Measurements from ENCODE around the gene WDR1. TPM values are rescaled to one million over a fixed set of nuclear protein-coding genes. Genes with fewer than 3 reads are reported as not detected.

WDR1 gene
- polyA plus RNA-seq, 1 donor, result 164 TPM

DNA sequence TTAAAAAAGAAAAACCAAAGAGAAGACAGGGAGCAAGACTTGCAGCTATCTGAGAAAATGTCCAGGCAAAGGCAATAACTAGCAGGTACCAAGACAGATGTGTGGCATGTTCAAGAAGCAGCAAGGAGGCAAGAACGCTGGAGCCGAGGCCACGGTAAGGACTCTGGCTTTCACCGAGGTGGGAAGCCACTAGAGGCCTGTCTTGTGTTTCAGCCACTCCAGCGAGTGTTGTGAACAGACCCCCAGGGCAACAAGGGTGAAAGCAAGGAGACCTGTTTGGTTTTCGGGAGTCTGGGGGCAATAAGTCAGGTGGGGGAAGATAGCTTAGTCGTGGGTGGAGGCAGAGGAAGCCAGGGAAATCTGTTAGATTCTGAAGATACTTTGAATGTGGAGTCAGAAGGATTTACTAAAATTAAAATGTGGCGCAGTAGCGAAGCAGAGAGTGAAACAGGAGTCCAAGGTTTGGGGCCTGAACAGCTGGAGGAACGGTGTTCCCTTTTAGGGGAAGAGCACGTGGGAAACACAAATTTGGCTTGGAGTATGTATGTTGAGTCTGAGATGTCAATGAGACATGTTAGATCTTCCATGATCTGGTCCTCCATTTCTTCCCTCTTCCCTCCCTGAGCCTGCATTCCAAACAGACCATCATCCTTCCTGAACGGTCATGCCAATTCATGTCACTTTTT lies 3.1 kb downstream of the WDR1 start:
- no peak for DNase-seq

DNA sequence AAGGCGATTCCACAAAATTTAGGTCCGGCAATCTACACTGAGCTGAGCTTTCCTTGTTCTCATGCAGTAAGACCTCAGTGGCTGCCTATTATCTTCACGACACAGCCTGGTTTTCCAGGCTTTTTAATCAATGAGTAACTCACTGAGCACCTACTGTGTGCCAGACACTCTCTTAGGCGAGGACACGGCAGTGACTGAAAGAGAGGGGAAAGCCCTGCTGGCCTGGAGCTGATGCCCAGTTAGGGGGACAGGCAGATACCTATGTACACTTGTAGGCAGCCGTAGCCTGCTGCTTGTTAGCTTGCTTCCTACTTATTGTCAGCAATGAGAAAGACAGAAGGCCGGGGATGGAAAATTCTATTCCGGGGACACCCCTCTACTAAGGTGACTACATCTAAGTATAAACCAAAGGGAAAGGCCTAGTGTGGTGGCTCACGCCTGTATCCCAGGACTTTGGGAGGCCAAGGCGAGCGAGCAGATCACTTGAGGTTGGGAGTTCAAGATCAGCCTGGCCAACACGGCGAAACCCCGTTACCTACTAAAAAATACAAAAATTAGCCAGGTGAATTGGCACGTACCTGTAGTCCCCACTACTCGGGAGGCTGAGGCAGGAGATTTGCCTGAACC lies 3.8 kb downstream of the WDR1 start:
- no peak for DNase-seq

GRCh38 chr4:10111067-10111801 lies 5.4 kb downstream of the WDR1 start:
- DNase-seq, result no peak

DNA sequence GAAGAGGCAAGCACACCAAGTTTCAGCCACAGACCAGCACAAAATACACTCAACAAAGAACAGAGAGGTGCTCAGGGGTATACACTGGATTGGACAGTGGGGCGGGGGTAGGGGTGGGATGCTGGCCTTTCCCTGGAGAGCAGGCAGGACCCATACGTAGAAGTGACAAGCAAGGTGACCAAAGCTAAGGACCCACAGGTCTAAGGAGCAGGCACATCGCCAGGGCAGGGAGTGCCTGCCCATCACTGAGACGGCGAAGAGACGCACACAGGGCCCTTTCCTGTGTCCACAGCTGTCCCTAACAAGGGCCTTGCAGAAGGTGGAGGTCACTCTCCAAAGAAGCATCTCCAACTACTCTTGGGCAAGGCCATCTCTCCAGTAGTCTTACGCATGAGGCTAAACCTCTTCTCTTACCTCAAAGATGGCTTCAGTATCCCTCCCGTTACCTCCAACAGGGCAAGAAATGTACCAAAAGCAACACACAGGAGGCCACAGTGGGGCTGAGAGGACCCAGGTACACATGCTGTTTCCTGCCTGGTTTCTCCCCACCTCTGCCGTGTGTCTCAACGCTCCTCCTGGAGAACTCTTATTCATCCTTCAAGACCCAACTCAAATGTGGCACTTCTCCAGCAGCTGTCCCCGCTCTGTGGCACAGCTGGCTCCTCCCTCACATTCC lies 6.5 kb downstream of the WDR1 start:
- no peak for DNase-seq

DNA sequence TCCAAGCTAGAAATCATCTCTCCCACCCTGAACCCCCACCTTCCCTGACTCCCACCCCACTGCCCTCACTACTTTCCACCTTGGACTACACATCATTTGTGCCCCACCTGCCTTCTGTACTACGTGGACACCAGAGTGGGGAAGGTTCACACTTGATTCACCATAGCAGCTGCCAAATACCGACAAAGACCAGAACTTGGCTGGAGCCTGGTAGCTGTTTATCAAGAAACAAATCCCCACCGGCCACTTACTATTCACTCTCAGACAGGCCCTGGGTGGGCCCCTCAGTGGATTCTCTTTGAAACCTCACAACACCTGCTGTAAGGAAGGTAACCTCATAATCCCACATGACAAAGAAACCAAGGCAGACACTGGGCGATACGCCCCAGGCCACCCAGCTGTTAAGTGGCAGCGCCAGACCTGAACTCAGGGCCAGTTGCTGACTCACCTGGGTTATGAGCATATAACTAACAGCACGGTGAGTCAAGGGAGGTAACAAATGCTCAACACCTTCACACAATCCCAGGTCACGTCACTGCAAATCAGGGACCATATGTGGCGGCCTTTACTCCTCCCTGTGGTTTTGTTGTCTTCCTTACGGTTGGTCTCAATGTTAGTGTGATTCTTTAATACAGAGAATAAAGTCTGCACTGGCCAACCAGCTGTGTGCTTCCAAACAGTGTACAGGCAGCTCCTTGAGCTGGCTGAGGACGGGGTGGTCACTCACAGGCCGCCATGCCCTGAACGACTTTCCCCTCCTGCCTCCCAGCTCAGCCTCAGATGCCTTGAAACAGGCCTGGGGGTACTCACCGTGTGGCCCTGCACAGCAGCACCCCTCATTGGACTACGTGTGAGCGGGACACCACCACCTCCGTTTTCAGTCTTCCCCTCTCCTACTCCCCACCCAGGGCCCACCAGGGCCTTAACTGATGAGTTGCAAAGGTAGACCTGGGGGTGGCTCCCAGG lies 7.5 kb downstream of the WDR1 start:
- no peak for DNase-seq

DNA sequence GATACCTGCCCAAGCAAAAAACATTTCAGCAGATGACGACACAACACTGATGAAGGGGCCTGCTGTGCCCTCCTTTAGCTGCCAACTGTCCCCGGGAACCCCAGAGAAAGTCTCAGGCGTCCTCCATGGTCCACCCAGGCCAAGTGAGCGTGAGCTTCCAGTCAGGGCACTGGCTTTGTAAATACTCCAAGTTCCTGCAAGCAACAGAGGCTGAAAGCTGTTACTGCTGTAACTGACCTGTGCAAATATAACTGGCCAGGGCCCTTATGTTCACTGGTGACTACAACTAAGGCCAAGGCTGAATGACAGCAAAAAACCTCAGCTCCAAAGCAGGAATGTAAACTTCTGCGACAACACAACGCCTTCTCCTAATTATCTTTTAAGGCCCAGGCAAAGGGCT lies 8.2 kb downstream of the WDR1 start:
- no peak for DNase-seq

DNA sequence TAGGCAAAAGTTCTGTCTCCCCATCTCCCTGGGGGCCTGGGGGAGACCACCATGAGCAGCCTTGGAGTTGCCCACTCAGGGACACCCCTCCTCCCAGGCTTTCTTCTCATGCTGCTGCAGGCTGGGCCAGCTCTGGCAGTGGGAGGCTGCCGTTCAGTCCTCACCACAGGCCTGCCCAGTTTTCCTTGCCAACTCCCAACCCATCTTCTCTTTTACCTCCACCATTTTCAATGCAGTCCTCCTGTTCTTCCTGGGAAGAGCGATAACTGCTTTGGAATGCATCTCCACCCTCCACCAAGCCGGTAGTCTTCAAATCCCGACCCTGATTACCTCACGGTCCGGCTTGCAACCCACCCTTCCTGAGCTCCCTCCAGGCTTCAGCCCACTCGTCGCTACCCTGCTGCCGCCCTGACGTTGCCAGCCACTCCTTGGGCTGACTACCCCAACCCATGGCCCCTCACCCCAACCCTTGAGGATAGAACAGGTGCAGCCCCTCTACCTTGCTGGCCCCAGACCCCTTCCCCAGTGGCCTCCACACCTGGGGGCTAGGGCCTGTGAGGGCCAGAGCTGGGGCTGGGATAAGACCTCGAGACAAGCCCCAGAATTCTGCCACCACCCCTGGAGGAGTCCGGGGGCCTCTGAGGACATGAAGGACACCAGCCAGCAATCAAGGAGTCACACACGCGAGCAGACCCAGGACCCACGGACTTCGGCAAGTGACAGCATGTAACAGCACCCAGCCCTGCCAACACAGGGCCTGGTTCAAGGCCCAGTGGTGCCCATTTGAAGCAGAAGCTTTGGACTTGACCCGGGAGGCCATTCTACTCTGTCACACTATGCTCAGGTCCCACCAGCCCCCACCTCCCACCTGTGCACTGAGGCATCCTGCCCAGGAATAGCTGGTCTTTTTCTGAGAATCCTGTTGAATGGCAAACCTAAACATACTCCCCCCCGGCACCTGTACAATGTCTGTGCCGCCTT lies 9.2 kb downstream of the WDR1 start:
- DNase-seq, result no peak

GRCh38 chr4:10106421-10107039 lies 10.1 kb downstream of the WDR1 start:
- peak; percentile 51 for DNase-seq

GRCh38 chr4:10105920-10106319 lies 10.7 kb downstream of the WDR1 start:
- no peak for DNase-seq

GRCh38 chr4:10105421-10105820 lies 11.2 kb downstream of the WDR1 start:
- DNase-seq, result no peak

DNA sequence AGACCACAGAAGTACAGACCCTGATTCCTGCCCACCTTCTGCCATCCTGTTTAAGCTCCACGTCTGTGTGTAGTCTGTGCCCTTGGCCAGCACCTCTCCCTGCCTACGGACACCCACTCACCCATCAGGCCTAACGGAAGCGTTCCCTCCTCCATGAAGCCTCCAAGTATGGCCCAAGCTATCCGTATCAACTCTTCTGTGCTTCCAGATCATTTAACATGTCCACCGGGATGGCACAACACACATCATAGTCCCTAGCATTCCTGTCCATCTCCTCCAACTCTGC lies 11.7 kb downstream of the WDR1 start:
- DNase-seq, result no peak

DNA sequence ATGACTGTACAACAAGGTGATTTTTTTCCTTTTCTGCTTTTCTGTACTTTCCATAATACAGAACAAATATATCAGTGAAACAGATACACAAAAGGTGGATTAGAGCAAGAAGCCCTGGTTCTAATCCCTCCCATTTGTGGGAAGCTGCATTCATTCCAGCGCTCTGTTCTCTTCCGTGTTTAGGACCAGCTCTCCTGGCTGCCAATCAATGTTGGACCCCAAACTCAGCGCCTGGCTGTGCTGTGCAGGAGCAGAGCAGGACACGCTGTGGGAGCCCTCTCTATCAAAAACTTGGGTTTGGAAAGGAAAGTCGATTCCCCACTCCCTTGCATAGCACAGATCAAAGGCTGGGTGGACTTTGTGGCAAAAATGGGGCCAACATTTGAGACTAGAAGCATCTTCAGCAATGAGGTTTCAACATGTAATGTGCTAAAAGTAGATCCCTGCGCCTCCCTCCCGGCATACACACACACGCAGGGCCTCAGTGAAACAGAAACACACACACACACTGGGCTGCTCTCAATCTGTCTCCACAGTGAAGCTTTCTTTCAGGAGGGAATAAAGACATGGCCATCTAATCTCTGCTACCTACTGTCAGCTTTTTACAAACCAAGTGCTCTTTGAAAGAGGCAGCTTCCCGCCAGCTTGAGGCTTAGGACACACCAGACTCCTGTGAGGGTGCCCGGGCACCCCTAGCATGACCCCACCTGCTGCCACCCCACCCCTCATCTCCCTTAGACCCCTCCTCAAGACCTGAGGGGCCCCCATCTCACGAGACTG lies 12.2 kb downstream of the WDR1 start:
- DNase-seq, result no peak

DNA sequence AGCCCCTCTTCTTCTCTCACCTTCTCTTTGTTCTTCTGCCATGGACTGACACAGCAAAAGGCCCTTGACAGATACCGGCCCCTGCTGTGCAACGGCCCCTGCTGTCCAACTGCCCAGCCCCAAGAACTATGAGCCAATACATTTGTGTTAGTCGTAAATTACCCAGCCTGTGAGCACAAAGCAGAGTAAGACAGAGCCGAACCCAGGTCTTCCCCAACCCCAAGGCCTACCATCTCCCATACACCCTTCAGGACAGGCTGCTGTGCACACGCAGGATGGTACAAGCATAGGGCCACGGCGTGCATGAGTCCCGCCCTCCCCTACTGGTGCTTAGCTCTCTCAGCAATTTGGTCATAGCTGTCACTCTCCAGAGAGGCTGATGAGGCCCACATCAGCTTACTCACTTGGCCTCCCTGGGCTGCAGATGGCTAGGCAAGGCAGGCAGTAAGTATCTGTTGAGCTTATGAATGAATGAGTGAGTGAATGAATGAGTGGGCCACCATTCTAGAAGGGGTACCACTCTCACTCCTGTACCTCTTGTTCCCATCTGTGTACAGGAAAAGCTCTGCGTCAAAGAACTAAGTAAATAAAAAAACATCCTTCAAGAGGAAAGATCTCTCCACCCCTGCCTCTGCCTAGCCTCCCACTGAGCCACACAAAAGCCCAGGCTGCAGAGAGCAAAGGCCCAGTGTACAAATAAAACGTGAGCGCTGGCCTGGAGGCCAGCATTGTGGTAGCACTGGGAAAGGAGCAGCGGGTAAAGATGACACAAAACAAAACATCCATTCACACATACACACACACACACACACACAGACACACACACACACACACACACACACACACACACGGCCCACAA lies 13.9 kb downstream of the WDR1 start:
- DNase-seq, result no peak

- DNase-seq, result no peak
Observed at GRCh38 chr4:10101671-10102473, 14.7 kb downstream of the WDR1 start.

GRCh38 chr4:10100734-10101216 lies 15.8 kb downstream of the WDR1 start:
- DNase-seq, result no peak

- DNase-seq, result no peak
Observed at GRCh38 chr4:10099499-10100325, 16.9 kb downstream of the WDR1 start.

- no peak for DNase-seq
Observed at GRCh38 chr4:10098780-10099160, 17.8 kb downstream of the WDR1 start.

Measured in hindlimb muscle (tissue), 1 donor.